ENCODE data around the gene PLCXD1. TPM values are rescaled to one million over a fixed set of nuclear protein-coding genes. Genes with fewer than 3 reads are reported as not detected.
A peak's percentile ranks its signal among the peaks of the same experiment; 100 is the strongest.

Gene PLCXD1
- polyA plus RNA-seq, 2 of the 4 experiments (the other 2 are of a cell fraction), result 64.6 to 67.9 TPM

DNA sequence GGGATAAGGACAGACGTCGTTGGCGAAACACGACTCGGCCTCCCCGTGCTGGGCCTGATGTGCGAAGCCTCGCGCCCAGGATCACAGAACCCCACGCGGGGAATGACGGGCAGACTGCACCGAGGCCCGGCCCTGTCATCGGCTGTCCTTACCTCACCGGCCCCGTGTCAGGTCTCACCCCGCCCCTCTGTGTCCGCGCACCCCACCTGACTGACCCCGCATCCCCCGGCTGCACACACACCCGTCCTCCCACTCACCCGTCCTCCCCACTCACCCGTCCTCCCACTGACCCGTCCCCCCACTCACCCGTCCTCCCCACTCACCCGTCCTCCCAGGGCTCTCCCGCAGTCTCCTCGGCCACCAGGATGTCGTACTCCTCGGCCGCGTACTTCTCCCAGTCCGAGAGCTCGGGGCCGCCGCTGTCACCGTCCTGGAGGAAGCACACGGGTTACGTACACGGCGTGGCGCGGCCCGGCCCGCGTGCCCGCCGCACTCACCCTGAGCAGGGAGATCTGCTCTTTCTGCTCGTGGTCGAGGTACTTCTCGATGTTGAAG is 57.2 kb downstream of the PLCXD1 start (continued):
- TF ChIP-seq, protein P1, sequence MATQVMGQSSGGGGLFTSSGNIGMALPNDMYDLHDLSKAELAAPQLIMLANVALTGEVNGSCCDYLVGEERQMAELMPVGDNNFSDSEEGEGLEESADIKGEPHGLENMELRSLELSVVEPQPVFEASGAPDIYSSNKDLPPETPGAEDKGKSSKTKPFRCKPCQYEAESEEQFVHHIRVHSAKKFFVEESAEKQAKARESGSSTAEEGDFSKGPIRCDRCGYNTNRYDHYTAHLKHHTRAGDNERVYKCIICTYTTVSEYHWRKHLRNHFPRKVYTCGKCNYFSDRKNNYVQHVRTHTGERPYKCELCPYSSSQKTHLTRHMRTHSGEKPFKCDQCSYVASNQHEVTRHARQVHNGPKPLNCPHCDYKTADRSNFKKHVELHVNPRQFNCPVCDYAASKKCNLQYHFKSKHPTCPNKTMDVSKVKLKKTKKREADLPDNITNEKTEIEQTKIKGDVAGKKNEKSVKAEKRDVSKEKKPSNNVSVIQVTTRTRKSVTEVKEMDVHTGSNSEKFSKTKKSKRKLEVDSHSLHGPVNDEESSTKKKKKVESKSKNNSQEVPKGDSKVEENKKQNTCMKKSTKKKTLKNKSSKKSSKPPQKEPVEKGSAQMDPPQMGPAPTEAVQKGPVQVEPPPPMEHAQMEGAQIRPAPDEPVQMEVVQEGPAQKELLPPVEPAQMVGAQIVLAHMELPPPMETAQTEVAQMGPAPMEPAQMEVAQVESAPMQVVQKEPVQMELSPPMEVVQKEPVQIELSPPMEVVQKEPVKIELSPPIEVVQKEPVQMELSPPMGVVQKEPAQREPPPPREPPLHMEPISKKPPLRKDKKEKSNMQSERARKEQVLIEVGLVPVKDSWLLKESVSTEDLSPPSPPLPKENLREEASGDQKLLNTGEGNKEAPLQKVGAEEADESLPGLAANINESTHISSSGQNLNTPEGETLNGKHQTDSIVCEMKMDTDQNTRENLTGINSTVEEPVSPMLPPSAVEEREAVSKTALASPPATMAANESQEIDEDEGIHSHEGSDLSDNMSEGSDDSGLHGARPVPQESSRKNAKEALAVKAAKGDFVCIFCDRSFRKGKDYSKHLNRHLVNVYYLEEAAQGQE (IDR thresholded peaks at IDR 0.05), result no peak
- TF ChIP-seq ZC3H11A (IDR thresholded peaks at IDR 0.05), result no peak
- TF ChIP-seq NR3C1 (IDR thresholded peaks at IDR 0.05), result no peak
- no peak for TF ChIP-seq ZFP36 (IDR thresholded peaks at IDR 0.05; ENCODE audit: borderline replicate concordance, partially characterized antibody)
- no peak for TF ChIP-seq HDAC2 (IDR thresholded peaks at IDR 0.05)
- TF ChIP-seq MYC (IDR thresholded peaks at IDR 0.05; ENCODE audit: borderline replicate concordance, low read length), result no peak
- TF ChIP-seq SMC3 (IDR thresholded peaks at IDR 0.05), result no peak
- TF ChIP-seq KDM5A (IDR thresholded peaks at IDR 0.05), result no peak
- no peak for TF ChIP-seq CBX2 (IDR thresholded peaks at IDR 0.05; ENCODE audit: borderline replicate concordance, low read depth)

DNA sequence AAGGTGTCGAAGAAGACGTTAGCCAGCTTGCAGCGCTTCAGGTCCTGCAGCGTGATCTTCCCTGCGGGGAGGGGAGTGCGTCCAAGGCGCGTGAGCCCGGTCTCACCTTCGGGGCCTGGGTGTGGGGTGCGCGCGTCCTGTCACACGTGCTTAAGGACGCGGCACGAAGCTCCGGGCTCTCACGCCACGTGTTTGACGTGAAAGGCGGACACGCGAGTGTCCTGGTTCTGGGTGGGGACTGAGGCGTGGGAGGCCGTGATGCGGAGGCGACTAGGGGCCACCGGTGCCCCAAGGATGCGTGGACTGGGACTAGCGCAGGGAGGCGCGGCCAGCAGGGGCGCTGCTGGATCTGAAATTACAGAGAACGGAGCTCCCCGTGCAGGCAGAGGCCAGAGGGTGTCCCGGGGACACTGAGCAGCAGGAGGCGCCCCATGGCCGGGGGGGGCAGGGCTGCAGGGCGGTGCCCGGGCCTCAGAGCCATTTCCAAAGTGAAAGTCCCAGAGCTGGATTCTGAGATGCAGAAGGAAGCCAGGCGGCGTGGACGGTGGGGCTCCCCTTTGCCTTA is 57.7 kb downstream of the PLCXD1 start:
- no peak overlapping the region for H3K4me2 ChIP-seq
- CTCF ChIA-PET, result no interaction called here
- 94% methylated on average over 38 of the region's 44 CpGs for WGBS (ENCODE audit: missing lambda C conversion rate)
- peak in 1 of 2 experiments; percentile 51; a peak in 3 of 6 replicates for ATAC-seq
- H3K27ac ChIP-seq, result no peak overlapping the region
- POLR2A ChIA-PET, result no interaction called here
- H3K4me3 ChIP-seq, result no peak overlapping the region
- no peaks in the 10 kb centered on the region for H3K4me1 ChIP-seq
- TF ChIP-seq FOXS1 (CRISPR knock-in tag; IDR thresholded peaks at IDR 0.05), result no peak
- TF ChIP-seq, protein P2, sequence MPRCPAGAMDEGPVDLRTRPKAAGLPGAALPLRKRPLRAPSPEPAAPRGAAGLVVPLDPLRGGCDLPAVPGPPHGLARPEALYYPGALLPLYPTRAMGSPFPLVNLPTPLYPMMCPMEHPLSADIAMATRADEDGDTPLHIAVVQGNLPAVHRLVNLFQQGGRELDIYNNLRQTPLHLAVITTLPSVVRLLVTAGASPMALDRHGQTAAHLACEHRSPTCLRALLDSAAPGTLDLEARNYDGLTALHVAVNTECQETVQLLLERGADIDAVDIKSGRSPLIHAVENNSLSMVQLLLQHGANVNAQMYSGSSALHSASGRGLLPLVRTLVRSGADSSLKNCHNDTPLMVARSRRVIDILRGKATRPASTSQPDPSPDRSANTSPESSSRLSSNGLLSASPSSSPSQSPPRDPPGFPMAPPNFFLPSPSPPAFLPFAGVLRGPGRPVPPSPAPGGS (IDR thresholded peaks at IDR 0.05), result no peak
- no peak for TF ChIP-seq RNF2 (IDR thresholded peaks at IDR 0.05; ENCODE audit: borderline replicate concordance, low read depth)
- TF ChIP-seq RFX5 (IDR thresholded peaks at IDR 0.05), result no peak
- no peak for TF ChIP-seq ZFP36 (IDR thresholded peaks at IDR 0.05; ENCODE audit: borderline replicate concordance, partially characterized antibody)
- TF ChIP-seq, protein P3, sequence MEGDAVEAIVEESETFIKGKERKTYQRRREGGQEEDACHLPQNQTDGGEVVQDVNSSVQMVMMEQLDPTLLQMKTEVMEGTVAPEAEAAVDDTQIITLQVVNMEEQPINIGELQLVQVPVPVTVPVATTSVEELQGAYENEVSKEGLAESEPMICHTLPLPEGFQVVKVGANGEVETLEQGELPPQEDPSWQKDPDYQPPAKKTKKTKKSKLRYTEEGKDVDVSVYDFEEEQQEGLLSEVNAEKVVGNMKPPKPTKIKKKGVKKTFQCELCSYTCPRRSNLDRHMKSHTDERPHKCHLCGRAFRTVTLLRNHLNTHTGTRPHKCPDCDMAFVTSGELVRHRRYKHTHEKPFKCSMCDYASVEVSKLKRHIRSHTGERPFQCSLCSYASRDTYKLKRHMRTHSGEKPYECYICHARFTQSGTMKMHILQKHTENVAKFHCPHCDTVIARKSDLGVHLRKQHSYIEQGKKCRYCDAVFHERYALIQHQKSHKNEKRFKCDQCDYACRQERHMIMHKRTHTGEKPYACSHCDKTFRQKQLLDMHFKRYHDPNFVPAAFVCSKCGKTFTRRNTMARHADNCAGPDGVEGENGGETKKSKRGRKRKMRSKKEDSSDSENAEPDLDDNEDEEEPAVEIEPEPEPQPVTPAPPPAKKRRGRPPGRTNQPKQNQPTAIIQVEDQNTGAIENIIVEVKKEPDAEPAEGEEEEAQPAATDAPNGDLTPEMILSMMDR (IDR thresholded peaks at IDR 0.05), result no peak
- no peak for TF ChIP-seq ZNF302 (CRISPR knock-in tag; IDR thresholded peaks at IDR 0.05)
- TF ChIP-seq SMC3 (IDR thresholded peaks at IDR 0.05), result no peak
- no peak for TF ChIP-seq ESRRA (IDR thresholded peaks at IDR 0.05; ENCODE audit: borderline replicate concordance, low read length)
- TF ChIP-seq MYC (IDR thresholded peaks at IDR 0.05; ENCODE audit: borderline replicate concordance, low read length), result no peak
- no peak for DNase-seq (ENCODE audit: low read depth in 1 of 2, low spot score in 1 of 2)
- H3K9me3 ChIP-seq, result no peaks in the 10 kb centered on the region
- FAIRE-seq, result no peak

DNA sequence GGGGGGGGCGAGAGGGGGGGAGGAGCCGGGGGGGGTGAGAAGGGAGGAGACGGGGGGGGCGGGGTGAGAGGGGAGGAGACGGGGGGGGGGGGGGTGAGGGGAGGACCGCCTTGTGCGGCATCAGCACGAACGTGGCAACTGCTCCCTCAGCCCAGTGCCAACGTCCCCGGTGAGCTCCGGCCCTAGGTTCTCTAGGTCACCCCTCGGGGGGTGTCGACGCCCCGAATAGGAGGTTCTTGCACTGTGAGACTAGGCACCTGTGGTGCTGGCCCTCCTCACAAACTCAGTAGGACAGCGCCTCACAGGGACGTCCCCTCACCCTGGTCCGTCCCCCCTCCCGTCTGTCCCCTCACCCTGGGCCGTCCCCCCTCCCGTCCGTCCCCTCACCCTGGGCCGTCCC is 58.9 kb downstream of the PLCXD1 start:
- 90% methylated on average over 14 of the region's 24 CpGs for WGBS (ENCODE audit: missing lambda C conversion rate)
- TF ChIP-seq CHD4 (IDR thresholded peaks at IDR 0.05; ENCODE audit: borderline replicate concordance) (no peak), EHMT2 (IDR thresholded peaks at IDR 0.05; ENCODE audit: low read depth) (no peak), SMC3 (IDR thresholded peaks at IDR 0.05) (no peak), FOXS1 (CRISPR knock-in tag; IDR thresholded peaks at IDR 0.05) (no peak), MAFK (IDR thresholded peaks at IDR 0.05; ENCODE audit: partially characterized antibody) (no peak)
- TF ChIP-seq, protein P4, sequence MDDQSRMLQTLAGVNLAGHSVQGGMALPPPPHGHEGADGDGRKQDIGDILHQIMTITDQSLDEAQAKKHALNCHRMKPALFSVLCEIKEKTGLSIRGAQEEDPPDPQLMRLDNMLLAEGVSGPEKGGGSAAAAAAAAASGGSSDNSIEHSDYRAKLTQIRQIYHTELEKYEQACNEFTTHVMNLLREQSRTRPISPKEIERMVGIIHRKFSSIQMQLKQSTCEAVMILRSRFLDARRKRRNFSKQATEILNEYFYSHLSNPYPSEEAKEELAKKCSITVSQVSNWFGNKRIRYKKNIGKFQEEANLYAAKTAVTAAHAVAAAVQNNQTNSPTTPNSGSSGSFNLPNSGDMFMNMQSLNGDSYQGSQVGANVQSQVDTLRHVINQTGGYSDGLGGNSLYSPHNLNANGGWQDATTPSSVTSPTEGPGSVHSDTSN (IDR thresholded peaks at IDR 0.05), result no peak
- no peak for FAIRE-seq
- ChIA-PET POLR2A (no interaction called here), CTCF (no interaction called here)
- no peaks in the 10 kb centered on the region for H3K9me3 ChIP-seq
- no peaks in the 10 kb centered on the region for H3K4me1 ChIP-seq
- DNase-seq (ENCODE audit: low read depth in 1 of 2, low spot score in 1 of 2), result no peak
- no peak overlapping the region for H3K27ac ChIP-seq
- peak in 1 of 2 experiments; percentile 11; a peak in 1 of 6 replicates for ATAC-seq
- no peak overlapping the region for H3K4me2 ChIP-seq
- no peak overlapping the region for H3K4me3 ChIP-seq

All from A549 (cell line).